ENCODE data around the gene CCDC73.

DNA sequence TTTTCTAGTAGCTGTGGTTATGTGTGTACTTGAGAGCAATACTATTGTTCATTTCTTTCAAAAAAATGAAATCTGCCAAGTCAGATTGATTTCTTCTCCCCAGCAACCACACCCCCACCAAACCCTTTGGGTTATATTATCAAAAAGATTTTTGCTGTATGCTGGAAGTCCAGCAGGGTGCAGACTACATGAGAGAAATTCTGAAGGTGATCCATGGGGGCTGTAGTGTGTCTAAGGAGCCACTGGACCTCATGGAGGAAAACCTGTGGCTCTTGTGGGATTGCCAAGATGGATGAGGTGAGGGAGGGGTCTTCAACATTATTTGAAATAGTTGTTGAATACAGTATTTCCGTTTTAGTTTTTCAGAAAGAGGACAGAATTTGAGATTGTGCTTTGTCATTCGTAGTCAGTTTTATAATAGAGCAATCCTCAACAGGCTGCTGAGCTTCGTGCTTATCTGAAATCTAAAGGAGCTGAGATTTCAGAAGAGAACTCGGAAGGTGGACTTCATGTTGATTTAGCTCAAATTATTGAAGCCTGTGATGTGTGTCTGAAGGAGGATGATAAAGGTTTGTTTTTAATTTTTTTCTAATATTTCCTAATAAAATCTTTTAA lies 207.8 kb downstream of the CCDC73 start:
- TF ChIP-seq, protein P1, sequence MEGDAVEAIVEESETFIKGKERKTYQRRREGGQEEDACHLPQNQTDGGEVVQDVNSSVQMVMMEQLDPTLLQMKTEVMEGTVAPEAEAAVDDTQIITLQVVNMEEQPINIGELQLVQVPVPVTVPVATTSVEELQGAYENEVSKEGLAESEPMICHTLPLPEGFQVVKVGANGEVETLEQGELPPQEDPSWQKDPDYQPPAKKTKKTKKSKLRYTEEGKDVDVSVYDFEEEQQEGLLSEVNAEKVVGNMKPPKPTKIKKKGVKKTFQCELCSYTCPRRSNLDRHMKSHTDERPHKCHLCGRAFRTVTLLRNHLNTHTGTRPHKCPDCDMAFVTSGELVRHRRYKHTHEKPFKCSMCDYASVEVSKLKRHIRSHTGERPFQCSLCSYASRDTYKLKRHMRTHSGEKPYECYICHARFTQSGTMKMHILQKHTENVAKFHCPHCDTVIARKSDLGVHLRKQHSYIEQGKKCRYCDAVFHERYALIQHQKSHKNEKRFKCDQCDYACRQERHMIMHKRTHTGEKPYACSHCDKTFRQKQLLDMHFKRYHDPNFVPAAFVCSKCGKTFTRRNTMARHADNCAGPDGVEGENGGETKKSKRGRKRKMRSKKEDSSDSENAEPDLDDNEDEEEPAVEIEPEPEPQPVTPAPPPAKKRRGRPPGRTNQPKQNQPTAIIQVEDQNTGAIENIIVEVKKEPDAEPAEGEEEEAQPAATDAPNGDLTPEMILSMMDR (IDR thresholded peaks at IDR 0.05): no peak
- TF ChIP-seq POLR2A (IDR thresholded peaks at IDR 0.05) (no peak), EP300 (IDR thresholded peaks at IDR 0.05) (no peak)

Measured in tibial nerve (tissue), 4 donors.